GM12891 (cell line): Measurements from ENCODE around the gene IL3RA.

Experiments used
- PAX5 ChIP-seq: IDR thresholded peaks from 2 replicates; pipeline ENCODE4 v1.6.1; 2011; ENCODE audit warnings: low read length, moderate library complexity, mild to moderate bottlenecking; ENCODE audit not compliant: insufficient read depth, severe bottlenecking
- POLR2A ChIP-seq: IDR thresholded peaks from 2 replicates; pipeline ENCODE4 v1.6.1; 2011; ENCODE audit warnings: low read depth, low read length, control low read depth
- POLR2AphosphoS5 ChIP-seq: IDR thresholded peaks from 2 replicates; pipeline ENCODE4 v1.6.1; 2011; ENCODE audit warnings: low read depth, low read length, control low read depth
- TAF1 ChIP-seq: IDR thresholded peaks from 2 replicates; pipeline ENCODE4 v1.6.1; 2011; ENCODE audit warnings: low read depth, low read length, control low read depth

- no peak for TF ChIP-seq TAF1
- TF ChIP-seq POLR2A = no peak
- TF ChIP-seq POLR2AphosphoS5 = no peak
- no peak for TF ChIP-seq PAX5
Observed at GRCh38 chrX:1425381-1425780, 88.8 kb downstream of the IL3RA start.
